MCF 10A (cell line): ENCODE measurements around the gene ENPP5. TPM values are rescaled to one million over a fixed set of nuclear protein-coding genes. Genes with fewer than 3 reads are reported as not detected.

ENCODE experiments used
- BruUV-seq: library from RNA; stranded (reverse); fragments of 400-500 nt; replicated peaks from 2 replicates; lab custom pipeline; 2021; lab: Mats Ljungman, UMichigan
- CTCF ChIA-PET: fragments of 300-600 bp; sonication (Branson Sonifier 250); formaldehyde crosslinking; extraction: SDS; loops from one replicate; lab custom pipeline; 2021; ENCODE audit warnings: antibody characterized with exemption, inconsistent platforms; lab: Yijun Ruan, JAX
- POLR2A ChIA-PET: fragments of 300-600, 350-650 bp; sonication (Branson Sonifier 250); formaldehyde crosslinking; extraction: SDS; loops from one replicate; lab custom pipeline; 2020; ENCODE audit warnings: antibody characterized with exemption, inconsistent platforms; lab: Yijun Ruan, JAX
- DNase-seq: peaks from one replicate; pipeline ENCODE4 v3.0.0-alpha.2; 2018; ENCODE audit not compliant: unreplicated experiment
- H3K27ac Mint-ChIP-seq: one replicate; pipeline ENCODE4 v1.8.0; 2022; ENCODE audit warnings: mild to moderate bottlenecking, low read depth, mixed read lengths; ENCODE audit not compliant: unreplicated experiment
- H3K27me3 Mint-ChIP-seq: one replicate; pipeline ENCODE4 v1.8.0; 2022; ENCODE audit warnings: mixed read lengths; ENCODE audit not compliant: insufficient read depth, unreplicated experiment
- H3K36me3 Mint-ChIP-seq: one replicate; pipeline ENCODE4 v1.8.0; 2022; ENCODE audit warnings: mild to moderate bottlenecking, moderate library complexity, mixed read lengths; ENCODE audit not compliant: insufficient read depth, unreplicated experiment
- H3K4me1 Mint-ChIP-seq: one replicate; pipeline ENCODE4 v1.8.0; 2022; ENCODE audit warnings: mixed read lengths; ENCODE audit not compliant: insufficient read depth, unreplicated experiment
- H3K4me3 Mint-ChIP-seq: one replicate; pipeline ENCODE4 v1.8.0; 2022; ENCODE audit warnings: mild to moderate bottlenecking, moderate library complexity, mixed read lengths; ENCODE audit not compliant: unreplicated experiment
- H3K9me3 Mint-ChIP-seq: one replicate; pipeline ENCODE4 v1.8.0; 2022; ENCODE audit warnings: mixed read lengths; ENCODE audit not compliant: unreplicated experiment
- CTCF ChIP-seq: fragments of 200-600 bp; IDR thresholded peaks from one replicate; pipeline ENCODE4 v1.8.0; 2022; ENCODE audit warnings: antibody characterized with exemption, mild to moderate bottlenecking; ENCODE audit not compliant: unreplicated experiment
- intact Hi-C: fragments of 100-400 bp; cut with micrococcal nuclease; formaldehyde crosslinking; loops from 2 replicates; pipeline ENCODE4 v1.14.1; 2022
- total RNA-seq: library from RNA; stranded (reverse); gene quantifications from 2 replicates; pipeline ENCODE4 v1.2.3, GENCODE V29; 2022

Gene ENPP5
- total RNA-seq, 1 experiment from 2014 or later: 0.07 TPM

- Mint-ChIP-seq H3K9me3 (peaks cover 7% of the 10 kb centered on the region), H3K4me1 (no peaks in the 10 kb centered on the region), H3K4me3 (no peak overlapping the region), H3K27ac (no peak overlapping the region), H3K27me3 (peaks cover 29% of the 10 kb centered on the region), H3K36me3 (no peaks in the 10 kb centered on the region)
- intact Hi-C loops: no loop called here
- no peak for DNase-seq
- no peak for TF ChIP-seq CTCF
- no TSS peak for BruUV-seq
- CTCF ChIA-PET: no interaction called here
- POLR2A ChIA-PET: no interaction called here
Observed at GRCh38 chr6:46118836-46119235, 51.9 kb downstream of the ENPP5 start.

GRCh38 chr6:46118157-46118556, 52.6 kb downstream of the ENPP5 start:
- ChIA-PET POLR2A (no interaction called here), CTCF (no interaction called here)
- Mint-ChIP-seq H3K27me3 (peaks cover 29% of the 10 kb centered on the region), H3K4me3 (no peak overlapping the region), H3K9me3 (peaks cover 7% of the 10 kb centered on the region), H3K27ac (no peak overlapping the region), H3K4me1 (no peaks in the 10 kb centered on the region), H3K36me3 (no peaks in the 10 kb centered on the region)
- DNase-seq: no peak
- BruUV-seq: no TSS peak
- no peak for TF ChIP-seq CTCF
- intact Hi-C loops: no loop called here

GRCh38 chr6:46116289-46116688, 54.5 kb downstream of the ENPP5 start:
- H3K9me3 Mint-ChIP-seq: no peaks in the 10 kb centered on the region
- no peaks in the 10 kb centered on the region for H3K36me3 Mint-ChIP-seq
- ChIA-PET POLR2A (no interaction called here), CTCF (interaction anchor here (0.6 to 1.6 kb wide), 2 partner anchors 26 to 737 kb away, joined by 3 to 5 read pairs; no protein-coding TSS in a partner anchor)
- DNase-seq: no peak
- H3K27ac Mint-ChIP-seq: no peak overlapping the region
- no peak for TF ChIP-seq CTCF
- intact Hi-C loops: no loop called here
- peaks cover 12% of the 10 kb centered on the region for H3K27me3 Mint-ChIP-seq
- H3K4me1 Mint-ChIP-seq: no peaks in the 10 kb centered on the region
- BruUV-seq: no TSS peak
- no peak overlapping the region for H3K4me3 Mint-ChIP-seq

GRCh38 chr6:46115634-46116033, 55.1 kb downstream of the ENPP5 start:
- Mint-ChIP-seq H3K27ac (no peak overlapping the region), H3K36me3 (no peaks in the 10 kb centered on the region), H3K4me3 (no peak overlapping the region), H3K9me3 (no peaks in the 10 kb centered on the region), H3K27me3 (peaks cover 6% of the 10 kb centered on the region), H3K4me1 (no peaks in the 10 kb centered on the region)
- no peak for TF ChIP-seq CTCF
- CTCF ChIA-PET: interaction anchor here (0.6 to 1.6 kb wide), 2 partner anchors 25 to 736 kb away, joined by 3 to 5 read pairs; no protein-coding TSS in a partner anchor
- no TSS peak for BruUV-seq
- intact Hi-C loops: no loop called here
- no peak for DNase-seq
- POLR2A ChIA-PET: no interaction called here
